Vagina (tissue), 2 donors: ENCODE results near the gene KDM2A.

ENCODE experiments used
- CTCF ChIP-seq, 3 experiments: fragments of 450-650 bp in 2 of 3; fragments of 200-600 bp in 1 of 3; sonication (generic) in 1 of 3; IDR thresholded peaks; one replicate each; pipeline ENCODE4 v1.5.1; 2017 to 2019; ENCODE audit warnings: antibody characterized with exemption in 3 of 3, mild to moderate bottlenecking in 2 of 3, moderate library complexity in 2 of 3
- POLR2A ChIP-seq, 2 donors: fragments of 450-650 bp; IDR thresholded peaks; one replicate each; pipeline ENCODE4 v1.6.1; 2017; ENCODE audit warnings: antibody characterized with exemption in 2 of 2, mild to moderate bottlenecking in 2 of 2, moderate library complexity in 2 of 2
- POLR2AphosphoS5 ChIP-seq, 2 donors: sonication (generic); formaldehyde crosslinking; IDR thresholded peaks; one replicate each; pipeline ENCODE4 v1.9.0; 2017; ENCODE audit warnings: antibody characterized with exemption in 2 of 2, mild to moderate bottlenecking in 2 of 2, low read depth in 1 of 2; ENCODE audit not compliant: insufficient read depth in 1 of 2

- no peak for TF ChIP-seq CTCF (IDR thresholded peaks at IDR 0.05)
- no peak for TF ChIP-seq POLR2A (IDR thresholded peaks at IDR 0.05)
- no peak for TF ChIP-seq POLR2AphosphoS5 (IDR thresholded peaks at IDR 0.05; ENCODE audit: insufficient read depth in 1 of 2, low read depth in 1 of 2)
Observed at GRCh38 chr11:67284811-67285540, 165.9 kb downstream of the KDM2A start.
